ENCODE data around the gene SLC6A1. TPM values are rescaled to one million over a fixed set of nuclear protein-coding genes. Genes with fewer than 3 reads are reported as not detected.
"Not testable (repeated sequence)": the region's sequence is repeated elsewhere in the genome, so short reads cannot be mapped to it uniquely, and the experiment has no call there.

Gene SLC6A1
- total RNA-seq, 1 experiment from 2014 or later = not detected

GRCh38 chr3:11072631-11073030 lies 80.1 kb downstream of the SLC6A1 start:
- ChIA-PET CTCF (interaction anchor here (0.6 to 6.1 kb wide), 3 partner anchors 12 to 26 kb away, joined by 3 to 40 read pairs (median 6); no protein-coding TSS in a partner anchor), POLR2A (no interaction called here)
- Mint-ChIP-seq H3K27me3 (ENCODE audit: insufficient read depth, unreplicated experiment) (no peaks in the 10 kb centered on the region), H3K4me1 (ENCODE audit: insufficient read depth, unreplicated experiment) (peaks cover 10% of the 10 kb centered on the region), H3K9me3 (ENCODE audit: unreplicated experiment) (no peaks in the 10 kb centered on the region), H3K27ac (ENCODE audit: low read depth, unreplicated experiment) (no peak overlapping the region), H3K4me3 (ENCODE audit: unreplicated experiment) (no peak overlapping the region), H3K36me3 (ENCODE audit: insufficient read depth, unreplicated experiment) (no peaks in the 10 kb centered on the region)
- intact Hi-C loops (cut with micrococcal nuclease) = no loop called here
- no TSS peak for BruUV-seq (replicated peaks)
- DNase-seq (ENCODE audit: unreplicated experiment) = peak; percentile 13
- no peak for TF ChIP-seq CTCF (IDR thresholded peaks at IDR 0.05; ENCODE audit: unreplicated experiment)

- CTCF ChIA-PET = interaction anchor here (0.6 to 6.1 kb wide), 4 partner anchors 13 to 309 kb away, joined by 3 to 40 read pairs (median 3); no protein-coding TSS in a partner anchor
- BruUV-seq (replicated peaks) = no TSS peak
- peaks cover 7% of the 10 kb centered on the region for H3K4me1 Mint-ChIP-seq (ENCODE audit: insufficient read depth, unreplicated experiment)
- H3K9me3 Mint-ChIP-seq (ENCODE audit: unreplicated experiment) = no peaks in the 10 kb centered on the region
- no peak overlapping the region for H3K27ac Mint-ChIP-seq (ENCODE audit: low read depth, unreplicated experiment)
- H3K4me3 Mint-ChIP-seq (ENCODE audit: unreplicated experiment) = no peak overlapping the region
- intact Hi-C loops (cut with micrococcal nuclease) = no loop called here
- H3K27me3 Mint-ChIP-seq (ENCODE audit: insufficient read depth, unreplicated experiment) = no peaks in the 10 kb centered on the region
- POLR2A ChIA-PET = no interaction called here
- no peaks in the 10 kb centered on the region for H3K36me3 Mint-ChIP-seq (ENCODE audit: insufficient read depth, unreplicated experiment)
- TF ChIP-seq CTCF (IDR thresholded peaks at IDR 0.05; ENCODE audit: unreplicated experiment) = no peak
- DNase-seq (ENCODE audit: unreplicated experiment) = no peak
Observed at GRCh38 chr3:11074011-11074410, 81.5 kb downstream of the SLC6A1 start.

- no peak overlapping the region for H3K27ac Mint-ChIP-seq (ENCODE audit: low read depth, unreplicated experiment)
- BruUV-seq (replicated peaks) = no TSS peak
- H3K4me3 Mint-ChIP-seq (ENCODE audit: unreplicated experiment) = no peak overlapping the region
- no peaks in the 10 kb centered on the region for H3K9me3 Mint-ChIP-seq (ENCODE audit: unreplicated experiment)
- no peak for TF ChIP-seq CTCF (IDR thresholded peaks at IDR 0.05; ENCODE audit: unreplicated experiment)
- no peaks in the 10 kb centered on the region for H3K36me3 Mint-ChIP-seq (ENCODE audit: insufficient read depth, unreplicated experiment)
- intact Hi-C loops (cut with micrococcal nuclease) = no loop called here
- no peak for DNase-seq (ENCODE audit: unreplicated experiment)
- CTCF ChIA-PET = interaction anchor here (0.6 to 6.1 kb wide), 4 partner anchors 14 to 306 kb away, joined by 3 to 40 read pairs (median 3); no protein-coding TSS in a partner anchor
- H3K27me3 Mint-ChIP-seq (ENCODE audit: insufficient read depth, unreplicated experiment) = no peaks in the 10 kb centered on the region
- H3K4me1 Mint-ChIP-seq (ENCODE audit: insufficient read depth, unreplicated experiment) = peaks cover 6% of the 10 kb centered on the region
- POLR2A ChIA-PET = no interaction called here
Observed at GRCh38 chr3:11074451-11074850, 81.9 kb downstream of the SLC6A1 start.

GRCh38 chr3:11075122-11075521 lies 82.6 kb downstream of the SLC6A1 start:
- BruUV-seq (replicated peaks); H3K27me3 Mint-ChIP-seq (ENCODE audit: insufficient read depth, unreplicated experiment); H3K36me3 Mint-ChIP-seq (ENCODE audit: insufficient read depth, unreplicated experiment); H3K4me1 Mint-ChIP-seq (ENCODE audit: insufficient read depth, unreplicated experiment); H3K9me3 Mint-ChIP-seq (ENCODE audit: unreplicated experiment); H3K4me3 Mint-ChIP-seq (ENCODE audit: unreplicated experiment); DNase-seq (ENCODE audit: unreplicated experiment); intact Hi-C loops (cut with micrococcal nuclease); H3K27ac Mint-ChIP-seq (ENCODE audit: low read depth, unreplicated experiment): not testable (repeated sequence)
- CTCF ChIA-PET = interaction anchor here (0.6 to 6.1 kb wide), 5 partner anchors 14 to 306 kb away, joined by 3 to 40 read pairs (median 3); no protein-coding TSS in a partner anchor
- POLR2A ChIA-PET = interaction anchor here (0.7 kb wide), 1 partner anchor 734 kb away, joined by 4 read pairs; no protein-coding TSS in a partner anchor

- Mint-ChIP-seq H3K27ac (ENCODE audit: low read depth, unreplicated experiment) (no peak overlapping the region), H3K27me3 (ENCODE audit: insufficient read depth, unreplicated experiment) (no peaks in the 10 kb centered on the region), H3K4me3 (ENCODE audit: unreplicated experiment) (no peak overlapping the region), H3K36me3 (ENCODE audit: insufficient read depth, unreplicated experiment) (no peaks in the 10 kb centered on the region), H3K9me3 (ENCODE audit: unreplicated experiment) (no peaks in the 10 kb centered on the region), H3K4me1 (ENCODE audit: insufficient read depth, unreplicated experiment) (peaks cover 12% of the 10 kb centered on the region)
- POLR2A ChIA-PET = no interaction called here
- BruUV-seq (replicated peaks) = no TSS peak
- CTCF ChIA-PET = interaction anchor here (6.1 kb wide), 1 partner anchor 16 kb away, joined by 40 read pairs; no protein-coding TSS in a partner anchor
- intact Hi-C loops (cut with micrococcal nuclease) = no loop called here
- DNase-seq (ENCODE audit: unreplicated experiment) = no peak
- TF ChIP-seq CTCF (IDR thresholded peaks at IDR 0.05; ENCODE audit: unreplicated experiment) = no peak
Observed at GRCh38 chr3:11076711-11077110, 84.2 kb downstream of the SLC6A1 start.
